Cardiac muscle cell (in vitro differentiated cells and primary cell): ENCODE measurements around the gene ADAMTS2. TPM values are rescaled to one million over a fixed set of nuclear protein-coding genes. Genes with fewer than 3 reads are reported as not detected.

ENCODE experiments used
- DNase-seq, 2 donors: peaks; one replicate each; pipeline versions ENCODE4 v3.0.0 to v3.0.0-alpha.2; 2010 to 2017; ENCODE audit warnings: low read depth in 1 of 2, low spot score in 1 of 2
- H3K27ac ChIP-seq: fragments of 200-600 bp; sonication (generic); 2 replicates; pipeline ENCODE4 v1.5.1; 2016
- H3K27me3 ChIP-seq: fragments of 200-600 bp; sonication (generic); 2 replicates; pipeline ENCODE4 v1.6.0; 2016; ENCODE audit warnings: control low read depth
- H3K36me3 ChIP-seq: fragments of 200-600 bp; sonication (generic); 2 replicates; pipeline ENCODE4 v1.5.1; 2016; ENCODE audit warnings: control low read depth
- H3K4me1 ChIP-seq: fragments of 200-600 bp; sonication (generic); 2 replicates; pipeline ENCODE4 v1.8.1; 2017; ENCODE audit warnings: low read depth, mild to moderate bottlenecking, mixed run types
- H3K4me3 ChIP-seq: fragments of 200-600 bp; sonication (generic); 2 replicates; pipeline ENCODE4 v1.5.1; 2016; ENCODE audit warnings: mild to moderate bottlenecking
- H3K9me3 ChIP-seq: fragments of 200-600 bp; sonication (generic); 2 replicates; pipeline ENCODE4 v1.5.1; 2017; ENCODE audit warnings: low read depth, mild to moderate bottlenecking, control low read depth
- CTCF ChIP-seq: IDR thresholded peaks from 2 replicates; pipeline ENCODE4 v1.5.1; 2012; ENCODE audit warnings: low read depth, mild to moderate bottlenecking, low read length
- polyA plus RNA-seq: library from polyadenylated mRNA; unstranded; fragments of >200 nt; fragmentation: Nextera tagmentation; extraction: Ambion mirVana; gene quantifications from 2 replicates; pipeline ENCODE4 v1.2.1, GENCODE V29; 2016
- total RNA-seq: library from RNA; depleted of rRNA; stranded (reverse); fragments of >200 nt; gene quantifications from 2 replicates; pipeline ENCODE4 v1.2.3, GENCODE V29; 2016

Gene ADAMTS2
- total and polyA plus RNA-seq, 2 experiments from 2014 or later, result 3.1 to 8.8 TPM

GRCh38 chr5:179339996-179340395 is 5.3 kb downstream of the ADAMTS2 start:
- no peak overlapping the region for H3K4me3 ChIP-seq
- no peak for TF ChIP-seq CTCF
- H3K36me3 ChIP-seq, result no peaks in the 10 kb centered on the region
- H3K4me1 ChIP-seq, result peaks cover 5% of the 10 kb centered on the region
- H3K27ac ChIP-seq, result no peak overlapping the region
- H3K9me3 ChIP-seq, result no peaks in the 10 kb centered on the region
- H3K27me3 ChIP-seq, result peaks cover 33% of the 10 kb centered on the region
- DNase-seq, result no peak

- H3K27ac ChIP-seq, result no peak overlapping the region
- no peaks in the 10 kb centered on the region for H3K36me3 ChIP-seq
- H3K4me1 ChIP-seq, result peaks cover 5% of the 10 kb centered on the region
- no peak for DNase-seq
- no peak overlapping the region for H3K4me3 ChIP-seq
- TF ChIP-seq CTCF, result no peak
- H3K9me3 ChIP-seq, result no peaks in the 10 kb centered on the region
- peaks cover 24% of the 10 kb centered on the region for H3K27me3 ChIP-seq
Observed at GRCh38 chr5:179339081-179339480, 6.2 kb downstream of the ADAMTS2 start.

GRCh38 chr5:179337796-179338676 is 7.2 kb downstream of the ADAMTS2 start:
- H3K27me3 ChIP-seq, result peaks cover 14% of the 10 kb centered on the region
- no peak for DNase-seq

GRCh38 chr5:179336871-179337795 is 8.1 kb downstream of the ADAMTS2 start:
- no peak for DNase-seq
- Histone ChIP-seq H3K4me1 (peaks cover 2% of the 10 kb centered on the region), H3K27me3 (peaks cover 4% of the 10 kb centered on the region), H3K36me3 (no peaks in the 10 kb centered on the region), H3K27ac (no peak overlapping the region), H3K4me3 (no peak overlapping the region), H3K9me3 (no peaks in the 10 kb centered on the region)
- no peak for TF ChIP-seq CTCF

More at GRCh38 chr5:179337796-179338676, 7.2 kb downstream of the ADAMTS2 start:
- TF ChIP-seq CTCF, result no peak
- H3K36me3 ChIP-seq, result no peaks in the 10 kb centered on the region
- no peaks in the 10 kb centered on the region for H3K4me1 ChIP-seq
- H3K4me3 ChIP-seq, result no peak overlapping the region
- no peaks in the 10 kb centered on the region for H3K9me3 ChIP-seq
- no peak overlapping the region for H3K27ac ChIP-seq

GRCh38 chr5:179336126-179336870 is 9.0 kb downstream of the ADAMTS2 start:
- DNase-seq, result no peak
- Histone ChIP-seq H3K36me3 (no peaks in the 10 kb centered on the region), H3K9me3 (no peaks in the 10 kb centered on the region), H3K27ac (no peak overlapping the region), H3K27me3 (no peaks in the 10 kb centered on the region), H3K4me1 (peaks cover 6% of the 10 kb centered on the region), H3K4me3 (no peak overlapping the region)
- no peak for TF ChIP-seq CTCF
